Measurements from ENCODE around the gene ZNF768. TPM values are rescaled to one million over a fixed set of nuclear protein-coding genes. Genes with fewer than 3 reads are reported as not detected.

Gene ZNF768
- total RNA-seq, 3 donors from 2014 or later, result 53.9 to 70.1 (median 65.9) TPM

DNA sequence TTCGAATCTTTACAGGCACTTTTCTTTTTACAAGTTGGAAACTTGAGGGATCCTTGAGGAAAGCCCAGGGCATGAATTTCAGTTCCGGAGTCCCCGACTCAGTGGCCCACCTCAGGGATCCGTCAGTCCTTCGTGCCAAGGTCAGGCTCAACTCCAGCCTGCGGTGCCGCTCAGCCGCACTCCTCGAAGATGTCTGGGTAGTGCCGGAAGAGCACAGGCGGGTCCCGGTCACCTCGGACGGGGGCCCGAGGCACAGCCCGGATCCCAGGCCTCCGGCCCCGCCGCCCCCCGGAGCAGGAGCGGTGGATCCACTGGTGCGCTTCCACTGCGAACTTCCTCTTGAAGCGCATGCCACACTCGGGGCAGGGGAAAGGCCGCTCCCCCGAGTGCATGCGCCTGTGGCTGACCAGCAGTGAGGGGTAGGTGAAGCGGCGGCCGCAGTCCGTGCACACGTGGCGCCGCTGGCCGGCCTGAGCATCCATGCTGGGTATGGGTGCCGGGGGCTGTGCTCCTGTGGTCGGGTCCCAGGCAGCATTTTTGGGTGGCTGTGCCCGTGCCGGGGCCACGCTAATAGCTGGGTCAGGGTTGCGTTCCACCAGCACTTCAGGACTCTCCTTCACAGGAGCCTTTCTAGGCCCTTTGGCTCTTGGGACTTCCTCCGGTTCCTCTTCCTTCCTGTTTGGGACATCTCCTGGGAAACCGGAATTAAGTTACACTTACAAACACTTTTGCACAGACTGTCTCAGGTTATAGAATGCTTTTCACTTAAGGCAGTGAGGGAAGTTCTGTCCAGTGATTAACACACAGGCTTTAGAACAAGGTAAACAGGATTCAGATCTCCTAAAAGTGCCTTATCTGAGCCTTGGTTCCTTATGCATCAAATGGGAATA is 43.6 kb upstream of the ZNF768 start:
- no peaks in the 10 kb centered on the region for H3K9me3 ChIP-seq
- TF ChIP-seq, protein P1, sequence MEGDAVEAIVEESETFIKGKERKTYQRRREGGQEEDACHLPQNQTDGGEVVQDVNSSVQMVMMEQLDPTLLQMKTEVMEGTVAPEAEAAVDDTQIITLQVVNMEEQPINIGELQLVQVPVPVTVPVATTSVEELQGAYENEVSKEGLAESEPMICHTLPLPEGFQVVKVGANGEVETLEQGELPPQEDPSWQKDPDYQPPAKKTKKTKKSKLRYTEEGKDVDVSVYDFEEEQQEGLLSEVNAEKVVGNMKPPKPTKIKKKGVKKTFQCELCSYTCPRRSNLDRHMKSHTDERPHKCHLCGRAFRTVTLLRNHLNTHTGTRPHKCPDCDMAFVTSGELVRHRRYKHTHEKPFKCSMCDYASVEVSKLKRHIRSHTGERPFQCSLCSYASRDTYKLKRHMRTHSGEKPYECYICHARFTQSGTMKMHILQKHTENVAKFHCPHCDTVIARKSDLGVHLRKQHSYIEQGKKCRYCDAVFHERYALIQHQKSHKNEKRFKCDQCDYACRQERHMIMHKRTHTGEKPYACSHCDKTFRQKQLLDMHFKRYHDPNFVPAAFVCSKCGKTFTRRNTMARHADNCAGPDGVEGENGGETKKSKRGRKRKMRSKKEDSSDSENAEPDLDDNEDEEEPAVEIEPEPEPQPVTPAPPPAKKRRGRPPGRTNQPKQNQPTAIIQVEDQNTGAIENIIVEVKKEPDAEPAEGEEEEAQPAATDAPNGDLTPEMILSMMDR (IDR thresholded peaks at IDR 0.05), result no peak
- DNase-seq (no peak), ATAC-seq (no peak)
- peaks cover 29% of the 10 kb centered on the region for H3K4me1 ChIP-seq (ENCODE audit: low read depth)
- intact Hi-C loops (cut with DNase I, micrococcal nuclease), result loop anchor here in 1 of 2 donors (10.0 kb wide), 1 partner anchor 65 kb away; no protein-coding TSS in a partner anchor
- no peaks in the 10 kb centered on the region for H3K36me3 ChIP-seq (ENCODE audit: low read depth)
- H3K4me3 ChIP-seq, result no peak overlapping the region

DNA sequence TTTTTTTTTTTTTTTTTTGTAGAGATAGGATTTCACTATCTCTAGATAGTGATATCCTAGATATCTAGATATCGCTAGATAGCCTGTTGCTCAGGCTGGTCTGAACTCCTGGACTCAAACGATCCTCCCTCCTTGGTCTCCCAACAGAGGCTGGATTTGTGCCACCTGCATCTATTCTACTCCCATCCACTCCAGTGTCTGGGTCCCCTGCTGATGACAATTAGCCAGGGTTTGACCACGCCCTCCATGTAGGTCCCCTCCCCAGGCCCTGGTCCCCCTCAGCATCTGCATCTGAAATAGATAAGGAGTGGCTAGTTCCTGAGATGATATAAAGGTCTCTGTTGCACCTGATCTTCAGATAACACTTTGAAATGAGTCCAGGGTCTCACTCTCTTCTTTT is 42.9 kb upstream of the ZNF768 start:
- intact Hi-C loops (cut with DNase I, micrococcal nuclease), result no loop called here
- H3K9me3 ChIP-seq, result no peaks in the 10 kb centered on the region
- ATAC-seq, result no peak

DNA sequence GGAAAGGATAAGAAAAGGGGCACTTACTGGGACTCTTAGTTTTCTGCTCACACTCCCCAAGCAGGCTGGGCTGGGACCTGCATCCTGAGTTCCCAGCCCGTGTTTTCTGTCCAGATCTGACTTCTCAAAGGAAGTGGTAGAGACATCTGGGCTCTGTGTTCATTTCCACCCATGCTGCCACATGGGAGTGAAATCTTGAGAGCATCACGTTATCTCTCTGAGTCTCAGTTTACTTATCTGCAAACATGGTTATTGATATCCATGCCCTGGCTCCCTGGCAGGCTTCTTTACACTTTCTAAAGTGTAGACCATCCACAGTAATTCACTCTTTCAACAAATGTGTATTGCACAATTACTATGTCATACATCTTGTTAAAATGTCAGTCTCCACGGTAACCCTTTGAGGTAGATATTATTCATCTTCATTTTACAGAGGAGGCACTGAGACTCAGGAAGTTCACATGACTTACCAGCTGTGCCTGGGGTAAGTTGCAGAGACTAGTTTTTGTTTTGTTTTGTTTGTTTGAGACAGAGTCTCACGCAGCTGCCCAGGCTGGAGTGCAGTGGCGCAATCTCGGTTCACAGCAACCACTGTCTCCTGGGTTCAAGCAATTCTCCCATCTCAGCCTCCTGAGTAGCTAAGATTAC is 41.7 kb upstream of the ZNF768 start:
- Histone ChIP-seq H3K4me3 (no peak overlapping the region), H3K4me1 (ENCODE audit: low read depth) (peaks cover 27% of the 10 kb centered on the region), H3K36me3 (ENCODE audit: low read depth) (no peaks in the 10 kb centered on the region), H3K9me3 (no peaks in the 10 kb centered on the region)
- peak; percentile 18 for ATAC-seq
- TF ChIP-seq, protein P1 (IDR thresholded peaks at IDR 0.05), result no peak
- intact Hi-C loops (cut with DNase I, micrococcal nuclease), result no loop called here
- peak in 1 of 3 donors; percentile 14 for DNase-seq

More for the DNA sequence above, 42.9 kb upstream of the ZNF768 start:
- TF ChIP-seq, protein P1 (IDR thresholded peaks at IDR 0.05), result no peak
- H3K4me1 ChIP-seq (ENCODE audit: low read depth), result peaks cover 27% of the 10 kb centered on the region
- DNase-seq, result no peak
- H3K4me3 ChIP-seq, result no peak overlapping the region
- no peaks in the 10 kb centered on the region for H3K36me3 ChIP-seq (ENCODE audit: low read depth)

DNA sequence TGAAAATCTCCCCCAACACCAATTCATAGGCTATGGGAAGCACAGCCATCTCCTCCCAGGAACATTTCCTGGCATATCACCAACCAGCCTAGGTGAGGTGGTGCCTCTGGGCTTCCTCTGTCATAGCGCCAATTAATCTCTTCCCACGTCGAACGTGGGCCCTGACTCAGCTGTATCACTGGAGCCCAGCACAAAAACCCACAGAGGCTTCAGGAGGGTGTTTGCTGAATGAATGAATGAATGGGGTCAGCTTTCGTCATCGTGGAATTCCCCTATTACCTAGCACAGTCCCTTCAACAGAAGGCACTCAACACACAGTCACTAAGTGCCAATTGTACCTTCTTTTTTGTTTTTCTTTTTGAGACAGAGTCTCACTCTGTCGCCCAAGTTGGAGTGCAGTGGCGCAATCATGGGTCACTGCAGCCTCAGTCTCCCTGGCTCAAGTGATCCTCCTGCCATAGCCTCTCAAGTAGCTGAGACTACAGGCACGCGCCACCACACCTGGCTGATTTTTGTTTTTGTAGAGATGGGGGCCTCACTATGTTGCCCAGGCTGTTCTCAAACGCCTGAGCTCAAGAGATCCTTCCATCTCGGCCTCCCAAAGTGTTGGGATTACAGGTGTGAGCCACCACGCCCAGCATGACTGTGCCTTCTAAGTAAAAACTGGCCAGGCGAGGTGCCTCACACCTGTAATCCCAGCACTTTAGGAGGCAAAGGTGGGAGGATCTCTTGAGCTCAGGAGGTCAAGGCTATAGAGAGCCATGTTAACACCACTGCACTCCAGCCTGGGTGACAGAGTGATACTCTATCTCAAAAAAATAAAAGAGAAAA is 41.0 kb upstream of the ZNF768 start:
- Histone ChIP-seq H3K36me3 (ENCODE audit: low read depth) (no peaks in the 10 kb centered on the region), H3K4me1 (ENCODE audit: low read depth) (peaks cover 24% of the 10 kb centered on the region), H3K9me3 (no peaks in the 10 kb centered on the region), H3K4me3 (no peak overlapping the region)
- intact Hi-C loops (cut with DNase I, micrococcal nuclease), result no loop called here
- DNase-seq (peak in 1 of 3 donors; percentile 31), ATAC-seq (no peak)
- TF ChIP-seq, protein P1 (IDR thresholded peaks at IDR 0.05), result no peak

DNA sequence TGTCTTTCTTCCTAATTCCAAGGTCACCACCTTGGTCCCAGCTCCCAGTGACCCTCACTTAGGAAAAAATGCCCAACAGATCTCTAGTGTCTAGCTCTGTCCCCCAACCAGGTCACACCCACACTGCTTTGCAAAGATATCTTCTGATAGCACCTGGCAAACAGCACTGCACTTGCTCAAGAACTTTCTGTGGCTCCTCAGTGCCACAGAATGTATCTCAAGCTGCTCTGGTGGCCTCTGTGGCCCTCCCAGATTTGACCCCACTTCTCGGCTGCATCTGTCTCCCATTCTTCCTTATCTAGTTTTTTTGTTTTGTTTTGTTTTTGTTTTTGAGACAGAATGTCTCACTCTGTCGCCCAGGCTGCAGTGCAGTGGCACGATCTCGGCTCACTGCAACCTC is 40.2 kb upstream of the ZNF768 start:
- TF ChIP-seq, protein P1 (IDR thresholded peaks at IDR 0.05), result no peak
- no peaks in the 10 kb centered on the region for H3K9me3 ChIP-seq
- no peak overlapping the region for H3K4me3 ChIP-seq
- DNase-seq (no peak), ATAC-seq (no peak)
- intact Hi-C loops (cut with DNase I, micrococcal nuclease), result no loop called here
- peaks cover 27% of the 10 kb centered on the region for H3K4me1 ChIP-seq (ENCODE audit: low read depth)
- no peaks in the 10 kb centered on the region for H3K36me3 ChIP-seq (ENCODE audit: low read depth)
